ENCODE measurements around the gene PPP1R14D. TPM values are rescaled to one million over a fixed set of nuclear protein-coding genes. Genes with fewer than 3 reads are reported as not detected.

PPP1R14D gene
- total RNA-seq, 4 donors from 2014 or later: not detected

DNA sequence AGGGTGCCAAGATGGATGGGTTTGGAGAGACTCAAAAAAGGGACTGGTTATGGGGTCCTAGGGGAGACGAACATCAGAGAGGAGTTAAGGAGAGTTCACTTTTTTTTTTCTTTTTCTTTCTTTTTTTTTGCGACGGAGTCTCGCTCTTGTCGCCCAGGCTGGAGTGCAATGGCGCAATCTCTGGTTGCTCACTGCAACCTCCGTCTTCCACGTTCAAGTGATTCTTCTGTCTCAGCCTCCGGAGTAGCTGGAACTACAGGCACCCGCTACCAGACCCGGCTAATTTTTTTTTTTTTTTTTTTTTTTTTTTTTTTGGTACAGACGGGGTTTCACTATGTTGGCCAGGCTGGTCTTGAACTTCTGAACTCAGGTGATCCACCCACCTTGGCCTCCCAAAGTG, 16.5 kb upstream of the PPP1R14D start:
- Histone ChIP-seq H3K36me3 (no peaks in the 10 kb centered on the region), H3K4me1 (peaks cover 4 to 20% (median 11%) of the 10 kb centered on the region in 3 donors), H3K4me3 (peak overlapping the region in 1 of 2 donors; percentile 53), H3K27ac (no peak overlapping the region), H3K27me3 (peaks cover 58% of the 10 kb centered on the region), H3K9me3 (no peaks in the 10 kb centered on the region)
- WGBS, 2 donors (ENCODE audit: low coverage in 1 of 2): 44 to 49% methylated on average over 5 to 11 of the region's 12 CpGs
- no peak for ATAC-seq
- TF ChIP-seq, protein P1, sequence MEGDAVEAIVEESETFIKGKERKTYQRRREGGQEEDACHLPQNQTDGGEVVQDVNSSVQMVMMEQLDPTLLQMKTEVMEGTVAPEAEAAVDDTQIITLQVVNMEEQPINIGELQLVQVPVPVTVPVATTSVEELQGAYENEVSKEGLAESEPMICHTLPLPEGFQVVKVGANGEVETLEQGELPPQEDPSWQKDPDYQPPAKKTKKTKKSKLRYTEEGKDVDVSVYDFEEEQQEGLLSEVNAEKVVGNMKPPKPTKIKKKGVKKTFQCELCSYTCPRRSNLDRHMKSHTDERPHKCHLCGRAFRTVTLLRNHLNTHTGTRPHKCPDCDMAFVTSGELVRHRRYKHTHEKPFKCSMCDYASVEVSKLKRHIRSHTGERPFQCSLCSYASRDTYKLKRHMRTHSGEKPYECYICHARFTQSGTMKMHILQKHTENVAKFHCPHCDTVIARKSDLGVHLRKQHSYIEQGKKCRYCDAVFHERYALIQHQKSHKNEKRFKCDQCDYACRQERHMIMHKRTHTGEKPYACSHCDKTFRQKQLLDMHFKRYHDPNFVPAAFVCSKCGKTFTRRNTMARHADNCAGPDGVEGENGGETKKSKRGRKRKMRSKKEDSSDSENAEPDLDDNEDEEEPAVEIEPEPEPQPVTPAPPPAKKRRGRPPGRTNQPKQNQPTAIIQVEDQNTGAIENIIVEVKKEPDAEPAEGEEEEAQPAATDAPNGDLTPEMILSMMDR (IDR thresholded peaks at IDR 0.05): no peak
- no peak for TF ChIP-seq EP300 (IDR thresholded peaks at IDR 0.05)

DNA sequence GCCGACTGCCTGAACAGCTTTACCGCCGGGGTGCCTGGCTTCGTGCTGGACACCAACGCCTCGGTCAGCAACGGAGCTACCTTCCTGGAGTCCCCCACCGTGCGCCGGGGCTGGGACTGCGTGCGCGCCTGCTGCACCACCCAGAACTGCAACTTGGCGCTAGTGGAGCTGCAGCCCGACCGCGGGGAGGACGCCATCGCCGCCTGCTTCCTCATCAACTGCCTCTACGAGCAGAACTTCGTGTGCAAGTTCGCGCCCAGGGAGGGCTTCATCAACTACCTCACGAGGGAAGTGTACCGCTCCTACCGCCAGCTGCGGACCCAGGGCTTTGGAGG, 16.2 kb upstream of the PPP1R14D start:
- TF ChIP-seq POLR2AphosphoS5 (IDR thresholded peaks at IDR 0.05) (no peak), POLR2A (IDR thresholded peaks at IDR 0.05) (no peak), EP300 (IDR thresholded peaks at IDR 0.05) (no peak)
- TF ChIP-seq, protein P1 (IDR thresholded peaks at IDR 0.05): no peak
- no peak overlapping the region for H3K27ac ChIP-seq
- ATAC-seq: peak; percentile 33
- H3K4me1 ChIP-seq: peaks cover 4 to 20% (median 11%) of the 10 kb centered on the region in 3 donors
- no peaks in the 10 kb centered on the region for H3K9me3 ChIP-seq
- H3K27me3 ChIP-seq: peaks cover 58% of the 10 kb centered on the region
- 0 to 7% methylated on average over 4 of the region's 28 CpGs for WGBS, 2 donors (ENCODE audit: low coverage in 1 of 2)
- peak overlapping the region; percentile 13 to 53 for H3K4me3 ChIP-seq
- no peaks in the 10 kb centered on the region for H3K36me3 ChIP-seq

DNA sequence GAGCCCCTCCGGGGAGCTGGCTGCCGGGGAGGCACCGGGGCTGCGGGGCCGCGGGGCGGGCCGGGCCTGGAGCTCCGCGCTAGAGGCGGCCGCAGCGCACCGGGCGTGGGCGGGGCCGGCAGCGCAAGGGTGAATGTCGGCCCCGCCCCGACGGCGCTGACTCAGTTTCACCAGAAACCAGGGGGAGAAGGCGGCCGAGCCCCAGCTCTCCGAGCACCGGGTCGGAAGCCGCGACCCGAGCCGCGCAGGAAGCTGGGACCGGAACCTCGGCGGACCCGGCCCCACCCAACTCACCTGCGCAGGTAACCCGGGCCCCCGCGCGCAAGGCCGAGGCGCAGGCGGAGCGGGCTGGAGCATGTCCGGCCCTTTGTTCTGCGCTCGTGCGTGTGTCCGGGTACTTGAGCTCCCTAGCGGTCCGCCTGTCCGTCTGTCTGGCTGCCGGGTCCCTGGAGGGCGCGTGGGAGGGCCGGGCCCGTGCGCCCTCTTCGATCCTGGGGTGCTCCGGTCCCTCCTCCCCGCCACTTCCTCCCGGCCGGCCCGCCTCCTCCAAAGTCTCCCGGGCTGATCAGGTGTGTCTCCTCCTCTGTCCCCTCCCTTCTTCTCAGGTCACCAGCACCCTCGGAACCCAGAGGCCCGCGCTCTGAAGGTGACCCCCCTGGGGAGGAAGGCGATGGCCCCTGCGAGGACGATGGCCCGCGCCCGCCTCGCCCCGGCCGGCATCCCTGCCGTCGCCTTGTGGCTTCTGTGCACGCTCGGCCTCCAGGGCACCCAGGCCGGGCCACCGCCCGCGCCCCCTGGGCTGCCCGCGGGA, 15.6 kb upstream of the PPP1R14D start, which contains the start of gene SPINT1:
TSS of gene SPINT1 (plus strand) at position 164 of the 811 bp plus-strand sequence. CDS start at position 671, 507 bp downstream.
- Histone ChIP-seq H3K4me1 (peaks cover 4 to 20% (median 11%) of the 10 kb centered on the region in 3 donors), H3K27me3 (peaks cover 58% of the 10 kb centered on the region), H3K36me3 (no peaks in the 10 kb centered on the region), H3K4me3 (peak within 1 kb of the TSS; percentile 13 to 53), H3K9me3 (no peaks in the 10 kb centered on the region), H3K27ac (no peak within 1 kb of the TSS)
- no peak for ATAC-seq
- 0% methylated on average over 11 of the region's 89 CpGs; no CpG with 5 or more reads in 1 of the 2 donors for WGBS, 2 donors (ENCODE audit: low coverage in 1 of 2)
- TF ChIP-seq EP300 (IDR thresholded peaks at IDR 0.05): no peak
- no peak for TF ChIP-seq POLR2A (IDR thresholded peaks at IDR 0.05)
- TF ChIP-seq POLR2AphosphoS5 (IDR thresholded peaks at IDR 0.05): no peak
- TF ChIP-seq, protein P1 (IDR thresholded peaks at IDR 0.05): no peak

DNA sequence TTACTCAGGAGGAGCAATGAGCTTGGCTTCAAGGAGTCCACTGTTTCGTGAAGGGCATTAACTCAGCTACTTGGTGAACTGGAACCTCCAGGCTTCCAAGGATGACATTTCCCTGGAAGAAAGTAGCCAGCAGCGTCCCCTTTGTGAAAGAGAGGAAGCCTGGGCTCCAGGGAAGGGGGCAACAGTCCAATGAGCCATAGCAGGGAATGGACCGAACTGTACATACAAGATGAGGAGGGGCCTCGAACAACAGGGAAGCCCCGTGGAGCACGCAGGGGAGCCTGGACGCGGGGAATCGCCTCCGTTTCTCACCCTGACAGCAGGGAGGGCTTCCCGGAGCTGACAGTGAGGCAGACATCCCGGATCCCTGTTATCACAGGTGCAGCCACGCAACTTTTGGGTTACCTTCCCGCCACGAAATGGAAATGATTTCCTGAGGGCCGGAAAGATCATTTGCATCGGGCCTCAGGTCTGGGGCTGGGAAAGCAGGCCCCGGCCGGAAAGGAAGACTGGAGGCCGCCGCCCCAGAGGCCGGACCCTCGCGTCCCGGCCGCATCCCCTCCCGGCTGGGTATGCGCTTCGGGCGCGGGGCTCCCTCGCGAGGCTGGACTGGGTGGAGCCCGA, 14.9 kb upstream of the PPP1R14D start:
- 34 to 37% methylated on average over 10 to 11 of the region's 34 CpGs for WGBS, 2 donors (ENCODE audit: low coverage in 1 of 2)
- H3K9me3 ChIP-seq: no peaks in the 10 kb centered on the region
- H3K36me3 ChIP-seq: no peaks in the 10 kb centered on the region
- H3K4me1 ChIP-seq: peaks cover 4 to 20% (median 11%) of the 10 kb centered on the region in 3 donors
- ATAC-seq: no peak
- peak overlapping the region in 1 of 2 donors; percentile 53 for H3K4me3 ChIP-seq
- peaks cover 58% of the 10 kb centered on the region for H3K27me3 ChIP-seq
- TF ChIP-seq EP300 (IDR thresholded peaks at IDR 0.05) (no peak), POLR2AphosphoS5 (IDR thresholded peaks at IDR 0.05) (no peak), POLR2A (IDR thresholded peaks at IDR 0.05) (no peak)
- TF ChIP-seq, protein P1 (IDR thresholded peaks at IDR 0.05): no peak
- H3K27ac ChIP-seq: no peak overlapping the region

Measured in gastroesophageal sphincter (tissue), 4 donors.